GM12891 (cell line): ENCODE data around the gene CCDC57.

Experiments
- DNase-seq: peaks from one replicate; pipeline ENCODE4 v3.0.0; 2011; ENCODE audit warnings: low spot score; ENCODE audit not compliant: insufficient read length
- FAIRE-seq: peaks from 2 replicates; lab custom pipeline; 2011; peaks lifted over from hg19 to GRCh38; lab: Jason Lieb, UNC
- PAX5 ChIP-seq: IDR thresholded peaks from 2 replicates; pipeline ENCODE4 v1.6.1; 2011; ENCODE audit warnings: low read length, moderate library complexity, mild to moderate bottlenecking; ENCODE audit not compliant: insufficient read depth, severe bottlenecking
- POLR2A ChIP-seq: IDR thresholded peaks from 2 replicates; pipeline ENCODE4 v1.6.1; 2011; ENCODE audit warnings: low read depth, low read length, control low read depth
- POLR2AphosphoS5 ChIP-seq: IDR thresholded peaks from 2 replicates; pipeline ENCODE4 v1.6.1; 2011; ENCODE audit warnings: low read depth, low read length, control low read depth
- POU2F2 ChIP-seq: IDR thresholded peaks from 2 replicates; pipeline ENCODE4 v1.6.1; 2011; ENCODE audit warnings: low read depth, mild to moderate bottlenecking, control low read depth, low read length, moderate library complexity
- SPI1 ChIP-seq: IDR thresholded peaks from 2 replicates; pipeline ENCODE4 v1.6.1; 2011; ENCODE audit warnings: low read depth, low read length, control low read depth
- TAF1 ChIP-seq: IDR thresholded peaks from 2 replicates; pipeline ENCODE4 v1.6.1; 2011; ENCODE audit warnings: low read depth, low read length, control low read depth

CCDC57 gene

GRCh38 chr17:82085031-82085861 lies 127.4 kb downstream of the CCDC57 start:
- TF ChIP-seq PAX5 (no peak), SPI1 (no peak), TAF1 (no peak), POLR2A (no peak), POU2F2 (no peak), POLR2AphosphoS5 (no peak)
- DNase-seq = no peak
- no peak for FAIRE-seq

GRCh38 chr17:82084373-82085030 lies 128.1 kb downstream of the CCDC57 start:
- DNase-seq (no peak), FAIRE-seq (no peak)
- TF ChIP-seq TAF1 (no peak), POLR2A (no peak), PAX5 (no peak), POLR2AphosphoS5 (no peak), POU2F2 (no peak), SPI1 (no peak)

GRCh38 chr17:82083533-82084359 lies 128.9 kb downstream of the CCDC57 start:
- TF ChIP-seq POU2F2 = no peak
- TF ChIP-seq TAF1 = no peak
- no peak for TF ChIP-seq SPI1
- TF ChIP-seq PAX5 = no peak
- no peak for TF ChIP-seq POLR2A
- no peak for FAIRE-seq
- DNase-seq = no peak

GRCh38 chr17:82083009-82083408 lies 129.6 kb downstream of the CCDC57 start:
- DNase-seq (no peak), FAIRE-seq (no peak)
- TF ChIP-seq POLR2AphosphoS5 = no peak

GRCh38 chr17:82082456-82082855 lies 130.2 kb downstream of the CCDC57 start:
- DNase-seq (no peak), FAIRE-seq (no peak)
- TF ChIP-seq TAF1 (no peak), POLR2A (no peak)

- FAIRE-seq = no peak
- TF ChIP-seq TAF1 (no peak), POLR2AphosphoS5 (no peak), POU2F2 (no peak), POLR2A (no peak), PAX5 (no peak), SPI1 (no peak)
- no peak for DNase-seq
These were observed 130.7 kb downstream of the CCDC57 start for GRCh38 chr17:82081966-82082365.

- TF ChIP-seq SPI1 (no peak), PAX5 (no peak), POU2F2 (no peak), POLR2A (no peak), TAF1 (no peak), POLR2AphosphoS5 (no peak)
- no peak for FAIRE-seq
These were observed 131.1 kb downstream of the CCDC57 start for GRCh38 chr17:82081546-82081945.

GRCh38 chr17:82080789-82081464 lies 131.7 kb downstream of the CCDC57 start:
- DNase-seq = no peak
- no peak for TF ChIP-seq PAX5
- 0 out of 2 replicates have a peak, but pooled peaks have one; percentile 24 for TF ChIP-seq POLR2AphosphoS5
- no peak for TF ChIP-seq SPI1
- no peak for TF ChIP-seq POU2F2
- TF ChIP-seq TAF1 = no peak
- no peak for FAIRE-seq

More at GRCh38 chr17:82081546-82081945, 131.1 kb downstream of the CCDC57 start:
- DNase-seq = no peak

- DNase-seq (no peak), FAIRE-seq (no peak)
- TF ChIP-seq SPI1 = no peak
- no peak for TF ChIP-seq POLR2AphosphoS5
- no peak for TF ChIP-seq PAX5
- TF ChIP-seq POU2F2 = no peak
- no peak for TF ChIP-seq POLR2A
- TF ChIP-seq TAF1 = no peak
These were observed 132.4 kb downstream of the CCDC57 start for GRCh38 chr17:82080048-82080788.
